HepG2 (cell line): ENCODE data around the gene C1QL2. TPM values are rescaled to one million over a fixed set of nuclear protein-coding genes. Genes with fewer than 3 reads are reported as not detected.

ENCODE experiments used
- ATM ChIP-seq: fragments of 450-650 bp; IDR thresholded peaks from 2 replicates; pipeline ENCODE4 v1.7.1; 2017; ENCODE audit warnings: mild to moderate bottlenecking, borderline replicate concordance
- CC2D1A ChIP-seq: sonication (generic); formaldehyde crosslinking; IDR thresholded peaks from 2 replicates; pipeline ENCODE4 v1.8.1; 2023; ENCODE audit warnings: mild to moderate bottlenecking, missing genetic modification reagents
- GABPB1 ChIP-seq: IDR thresholded peaks from 2 replicates; pipeline ENCODE4 v1.6.1; 2016; ENCODE audit warnings: mild to moderate bottlenecking, missing genetic modification reagents, moderate library complexity, missing compliant biosample characterization
- GATAD1 ChIP-seq: IDR thresholded peaks from 2 replicates; pipeline ENCODE4 v1.6.1; 2016; ENCODE audit warnings: missing genetic modification reagents, missing compliant biosample characterization
- KDM1A ChIP-seq: IDR thresholded peaks from 2 replicates; pipeline ENCODE4 v1.6.1; 2016; ENCODE audit warnings: missing compliant biosample characterization
- KDM6A ChIP-seq: IDR thresholded peaks from 2 replicates; pipeline ENCODE4 v1.6.1; 2016; ENCODE audit warnings: low read depth
- MXI1 ChIP-seq: IDR thresholded peaks from 3 replicates; pipeline ENCODE4 v1.6.1; 2012; ENCODE audit warnings: low read depth, low read length, inconsistent platforms, borderline replicate concordance
- PRMT3 ChIP-seq: sonication (generic); formaldehyde crosslinking; IDR thresholded peaks from 2 replicates; pipeline ENCODE4 v1.8.1; 2022; ENCODE audit warnings: low read depth, mild to moderate bottlenecking, moderate library complexity, missing genetic modification reagents, borderline replicate concordance
- RFXANK ChIP-seq: IDR thresholded peaks from 2 replicates; pipeline ENCODE4 v1.6.1; 2016
- SKI ChIP-seq: fragments of 450-650 bp; IDR thresholded peaks from one replicate; pipeline ENCODE4 v1.6.1; 2018; ENCODE audit warnings: mild to moderate bottlenecking; ENCODE audit not compliant: partially characterized antibody
- SNAI1 ChIP-seq: sonication (generic); formaldehyde crosslinking; IDR thresholded peaks from 2 replicates; pipeline ENCODE4 v1.5.0; 2020; ENCODE audit warnings: mild to moderate bottlenecking, missing genetic modification reagents, borderline replicate concordance
- SP5 ChIP-seq: IDR thresholded peaks from 2 replicates; pipeline ENCODE4 v1.6.1; 2016; ENCODE audit warnings: low read depth, borderline replicate concordance
- TOPORS ChIP-seq: sonication (generic); formaldehyde crosslinking; IDR thresholded peaks from 2 replicates; pipeline ENCODE4 v1.8.0; 2023; ENCODE audit warnings: mild to moderate bottlenecking, missing genetic modification reagents
- ZEB1 ChIP-seq: IDR thresholded peaks from 2 replicates; pipeline ENCODE4 v1.6.1; 2012; ENCODE audit warnings: mild to moderate bottlenecking, low read depth, inconsistent platforms; ENCODE audit not compliant: insufficient replicate concordance
- ZNF12 ChIP-seq: sonication (generic); formaldehyde crosslinking; IDR thresholded peaks from 2 replicates; pipeline ENCODE4 v1.5.0; 2020; ENCODE audit warnings: missing genetic modification reagents
- ZNF180 ChIP-seq: sonication (generic); formaldehyde crosslinking; IDR thresholded peaks from 2 replicates; pipeline ENCODE4 v1.4.0; 2020; ENCODE audit warnings: low read depth, missing genetic modification reagents, borderline replicate concordance
- ZNF24 ChIP-seq: fragments of 450-650 bp; IDR thresholded peaks from 2 replicates; pipeline ENCODE4 v1.6.1; 2017; ENCODE audit warnings: antibody characterized with exemption, mild to moderate bottlenecking
- ZNF543 ChIP-seq: sonication (generic); formaldehyde crosslinking; IDR thresholded peaks from 2 replicates; pipeline ENCODE4 v1.4.0; 2020; ENCODE audit warnings: mild to moderate bottlenecking, missing genetic modification reagents
- ZNF556 ChIP-seq: sonication (generic); formaldehyde crosslinking; IDR thresholded peaks from 2 replicates; pipeline ENCODE4 v1.4.0; 2020; ENCODE audit warnings: mild to moderate bottlenecking, missing genetic modification reagents, borderline replicate concordance
- ZNF598 ChIP-seq: sonication (generic); formaldehyde crosslinking; IDR thresholded peaks from 2 replicates; pipeline ENCODE4 v1.5.1; 2020; ENCODE audit warnings: mild to moderate bottlenecking, missing genetic modification reagents, borderline replicate concordance
- ZNF644 ChIP-seq: IDR thresholded peaks from 2 replicates; pipeline ENCODE4 v1.6.1; 2016; ENCODE audit warnings: low read depth
- ZSCAN20 ChIP-seq: sonication (generic); formaldehyde crosslinking; IDR thresholded peaks from 2 replicates; pipeline ENCODE4 v1.4.0; 2020; ENCODE audit warnings: missing genetic modification reagents, mild to moderate bottlenecking, borderline replicate concordance
- polyA plus RNA-seq, 8 experiments: library from polyadenylated mRNA; depleted of rRNA in 3 of 8; stranded (reverse) in 7 of 8; unstranded in 1 of 8; fragments of >200 nt; fragmentation: Illumina TruSeq in 4 of 8; extraction: Trizol in 4 of 8; gene quantifications; 2 replicates each; pipeline versions ENCODE4 v1.2.1 to v1.2.3, GENCODE V29; 2011 to 2016; ENCODE audit warnings: low read depth in 4 of 8, missing spikeins in 1 of 8, mixed read lengths in 1 of 8; ENCODE audit not compliant: insufficient read depth in 1 of 8
- total RNA-seq, 5 experiments: library from RNA; depleted of rRNA; stranded (reverse); fragments of >200 nt; fragmentation: Illumina TruSeq; extraction: Trizol; gene quantifications; 2 replicates each; pipeline ENCODE4 v1.2.3, GENCODE V29; 2016; ENCODE audit warnings: low read depth in 1 of 5
- TF ChIP-seq, protein P1 (sequence below): sonication (generic); formaldehyde crosslinking; IDR thresholded peaks from 2 replicates; pipeline ENCODE4 v1.4.0; 2020; ENCODE audit warnings: missing genetic modification reagents, borderline replicate concordance
- TF ChIP-seq, protein P2 (sequence below): sonication (generic); formaldehyde crosslinking; IDR thresholded peaks from 2 replicates; pipeline ENCODE4 v1.4.0; 2020; ENCODE audit warnings: missing genetic modification reagents
- TF ChIP-seq, protein P3 (sequence below): sonication (generic); formaldehyde crosslinking; IDR thresholded peaks from 2 replicates; pipeline ENCODE4 v1.8.1; 2022; ENCODE audit warnings: mild to moderate bottlenecking, missing genetic modification reagents

Gene C1QL2
- total and polyA plus RNA-seq, 2 of the 13 experiments (the other 11 are each of a cell fraction or from before 2014, with no cell fraction given), result not detected

DNA sequence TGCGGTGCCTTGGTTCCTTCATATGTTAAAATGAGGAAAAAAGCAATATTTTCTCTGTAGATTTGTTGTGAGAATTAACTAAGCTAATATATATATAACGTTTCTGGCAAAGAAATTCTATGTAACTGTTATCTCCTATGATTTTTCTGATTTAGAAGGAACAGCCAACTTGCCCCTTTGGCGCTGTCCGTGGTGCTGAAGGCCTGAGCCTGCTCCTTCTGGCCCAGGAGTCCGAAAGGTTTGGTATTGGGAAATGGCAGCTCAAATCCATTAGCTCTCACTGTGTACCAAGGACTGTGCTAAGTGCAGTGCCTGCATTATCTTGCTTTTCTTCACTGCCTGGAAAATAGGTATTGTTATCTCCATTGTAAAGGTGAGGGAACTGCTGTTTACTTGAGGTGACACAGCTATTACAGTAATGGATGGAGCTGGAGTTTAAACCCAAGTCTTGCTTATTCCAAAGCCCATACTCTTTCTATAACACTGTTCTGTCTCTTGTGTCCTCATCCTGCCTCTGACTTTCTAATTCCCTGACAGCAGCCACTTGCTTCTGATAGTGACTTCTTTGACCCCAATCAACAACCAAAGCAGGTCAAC, 52.2 kb downstream of the C1QL2 start (continued):
- TF ChIP-seq, protein P1, sequence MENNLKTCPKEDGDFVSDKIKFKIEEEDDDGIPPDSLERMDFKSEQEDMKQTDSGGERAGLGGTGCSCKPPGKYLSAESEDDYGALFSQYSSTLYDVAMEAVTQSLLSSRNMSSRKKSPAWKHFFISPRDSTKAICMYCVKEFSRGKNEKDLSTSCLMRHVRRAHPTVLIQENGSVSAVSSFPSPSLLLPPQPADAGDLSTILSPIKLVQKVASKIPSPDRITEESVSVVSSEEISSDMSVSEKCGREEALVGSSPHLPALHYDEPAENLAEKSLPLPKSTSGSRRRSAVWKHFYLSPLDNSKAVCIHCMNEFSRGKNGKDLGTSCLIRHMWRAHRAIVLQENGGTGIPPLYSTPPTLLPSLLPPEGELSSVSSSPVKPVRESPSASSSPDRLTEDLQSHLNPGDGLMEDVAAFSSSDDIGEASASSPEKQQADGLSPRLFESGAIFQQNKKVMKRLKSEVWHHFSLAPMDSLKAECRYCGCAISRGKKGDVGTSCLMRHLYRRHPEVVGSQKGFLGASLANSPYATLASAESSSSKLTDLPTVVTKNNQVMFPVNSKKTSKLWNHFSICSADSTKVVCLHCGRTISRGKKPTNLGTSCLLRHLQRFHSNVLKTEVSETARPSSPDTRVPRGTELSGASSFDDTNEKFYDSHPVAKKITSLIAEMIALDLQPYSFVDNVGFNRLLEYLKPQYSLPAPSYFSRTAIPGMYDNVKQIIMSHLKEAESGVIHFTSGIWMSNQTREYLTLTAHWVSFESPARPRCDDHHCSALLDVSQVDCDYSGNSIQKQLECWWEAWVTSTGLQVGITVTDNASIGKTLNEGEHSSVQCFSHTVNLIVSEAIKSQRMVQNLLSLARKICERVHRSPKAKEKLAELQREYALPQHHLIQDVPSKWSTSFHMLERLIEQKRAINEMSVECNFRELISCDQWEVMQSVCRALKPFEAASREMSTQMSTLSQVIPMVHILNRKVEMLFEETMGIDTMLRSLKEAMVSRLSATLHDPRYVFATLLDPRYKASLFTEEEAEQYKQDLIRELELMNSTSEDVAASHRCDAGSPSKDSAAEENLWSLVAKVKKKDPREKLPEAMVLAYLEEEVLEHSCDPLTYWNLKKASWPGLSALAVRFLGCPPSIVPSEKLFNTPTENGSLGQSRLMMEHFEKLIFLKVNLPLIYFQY (CRISPR knock-in tag), result 0 out of 2 replicates have a peak, but pooled peaks have one; percentile 44
- TF ChIP-seq ATM (no peak), KDM1A (CRISPR knock-in tag) (no peak), CC2D1A (no peak), ZNF12 (no peak), TOPORS (CRISPR knock-in tag) (no peak), SNAI1 (CRISPR knock-in tag) (no peak), ZNF543 (no peak), ZNF180 (no peak), ZSCAN20 (CRISPR knock-in tag) (no peak), ZNF556 (no peak), SP5 (CRISPR knock-in tag) (no peak), MXI1 (no peak), GABPB1 (CRISPR knock-in tag) (no peak), PRMT3 (CRISPR knock-in tag) (no peak), GATAD1 (no peak), RFXANK (CRISPR knock-in tag) (no peak), KDM6A (CRISPR knock-in tag) (no peak), ZNF644 (0 out of 2 replicates have a peak, but pooled peaks have one; percentile 20), SKI (no peak), ZNF598 (no peak), ZEB1 (no peak), ZNF24 (no peak)
- TF ChIP-seq, protein P2, sequence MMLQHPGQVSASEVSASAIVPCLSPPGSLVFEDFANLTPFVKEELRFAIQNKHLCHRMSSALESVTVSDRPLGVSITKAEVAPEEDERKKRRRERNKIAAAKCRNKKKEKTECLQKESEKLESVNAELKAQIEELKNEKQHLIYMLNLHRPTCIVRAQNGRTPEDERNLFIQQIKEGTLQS (CRISPR knock-in tag), result 0 out of 2 replicates have a peak, but pooled peaks have one; percentile 26
- TF ChIP-seq, protein P3, sequence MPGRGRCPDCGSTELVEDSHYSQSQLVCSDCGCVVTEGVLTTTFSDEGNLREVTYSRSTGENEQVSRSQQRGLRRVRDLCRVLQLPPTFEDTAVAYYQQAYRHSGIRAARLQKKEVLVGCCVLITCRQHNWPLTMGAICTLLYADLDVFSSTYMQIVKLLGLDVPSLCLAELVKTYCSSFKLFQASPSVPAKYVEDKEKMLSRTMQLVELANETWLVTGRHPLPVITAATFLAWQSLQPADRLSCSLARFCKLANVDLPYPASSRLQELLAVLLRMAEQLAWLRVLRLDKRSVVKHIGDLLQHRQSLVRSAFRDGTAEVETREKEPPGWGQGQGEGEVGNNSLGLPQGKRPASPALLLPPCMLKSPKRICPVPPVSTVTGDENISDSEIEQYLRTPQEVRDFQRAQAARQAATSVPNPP (CRISPR knock-in tag), result no peak
